HEK293 (cell line): ENCODE data around the gene OR51E1.

Source experiments
- EGR2 ChIP-seq: fragments of 450-650 bp; formaldehyde crosslinking; IDR thresholded peaks from 2 replicates; pipeline ENCODE4 v1.5.1; 2016; ENCODE audit warnings: low read depth, missing biosample characterization, missing genetic modification characterization
- MEIS1 ChIP-seq: sonication (generic); formaldehyde crosslinking; IDR thresholded peaks from 2 replicates; pipeline ENCODE4 v1.8.1; 2022; ENCODE audit warnings: missing genetic modification reagents, mild to moderate bottlenecking, borderline replicate concordance
- YY1 ChIP-seq: fragments of 450-650 bp; formaldehyde crosslinking; IDR thresholded peaks from 2 replicates; pipeline ENCODE4 v1.5.1; 2018; ENCODE audit warnings: missing biosample characterization, missing genetic modification characterization
- ZBTB21 ChIP-seq: fragments of 450-650 bp; formaldehyde crosslinking; IDR thresholded peaks from 2 replicates; pipeline ENCODE4 v1.5.1; 2017; ENCODE audit warnings: missing biosample characterization, missing genetic modification characterization
- ZBTB7A ChIP-seq: fragments of 450-650 bp; formaldehyde crosslinking; IDR thresholded peaks from 2 replicates; pipeline ENCODE4 v1.5.1; 2016; ENCODE audit warnings: low read depth, missing biosample characterization, missing genetic modification characterization
- ZFHX2 ChIP-seq: fragments of 450-650 bp; formaldehyde crosslinking; conservative IDR thresholded peaks from 2 replicates; pipeline ENCODE4 v1.5.1; 2016; ENCODE audit warnings: missing biosample characterization, missing genetic modification characterization
- ZNF701 ChIP-seq: fragments of 450-650 bp; formaldehyde crosslinking; IDR thresholded peaks from 2 replicates; pipeline ENCODE4 v1.5.1; 2016; ENCODE audit warnings: missing biosample characterization, missing genetic modification characterization
- ZNF843 ChIP-seq: fragments of 450-650 bp; formaldehyde crosslinking; IDR thresholded peaks from 2 replicates; pipeline ENCODE4 v1.5.1; 2016; ENCODE audit warnings: missing biosample characterization, missing genetic modification characterization
- TF ChIP-seq, protein P1 (sequence below): fragments of 450-650 bp; formaldehyde crosslinking; IDR thresholded peaks from 2 replicates; pipeline ENCODE4 v1.5.1; 2016; ENCODE audit warnings: missing biosample characterization, missing genetic modification characterization
- TF ChIP-seq, protein P2 (sequence below): fragments of 450-650 bp; formaldehyde crosslinking; IDR thresholded peaks from 2 replicates; pipeline ENCODE4 v1.5.1; 2016; ENCODE audit warnings: missing biosample characterization, missing genetic modification characterization

DNA sequence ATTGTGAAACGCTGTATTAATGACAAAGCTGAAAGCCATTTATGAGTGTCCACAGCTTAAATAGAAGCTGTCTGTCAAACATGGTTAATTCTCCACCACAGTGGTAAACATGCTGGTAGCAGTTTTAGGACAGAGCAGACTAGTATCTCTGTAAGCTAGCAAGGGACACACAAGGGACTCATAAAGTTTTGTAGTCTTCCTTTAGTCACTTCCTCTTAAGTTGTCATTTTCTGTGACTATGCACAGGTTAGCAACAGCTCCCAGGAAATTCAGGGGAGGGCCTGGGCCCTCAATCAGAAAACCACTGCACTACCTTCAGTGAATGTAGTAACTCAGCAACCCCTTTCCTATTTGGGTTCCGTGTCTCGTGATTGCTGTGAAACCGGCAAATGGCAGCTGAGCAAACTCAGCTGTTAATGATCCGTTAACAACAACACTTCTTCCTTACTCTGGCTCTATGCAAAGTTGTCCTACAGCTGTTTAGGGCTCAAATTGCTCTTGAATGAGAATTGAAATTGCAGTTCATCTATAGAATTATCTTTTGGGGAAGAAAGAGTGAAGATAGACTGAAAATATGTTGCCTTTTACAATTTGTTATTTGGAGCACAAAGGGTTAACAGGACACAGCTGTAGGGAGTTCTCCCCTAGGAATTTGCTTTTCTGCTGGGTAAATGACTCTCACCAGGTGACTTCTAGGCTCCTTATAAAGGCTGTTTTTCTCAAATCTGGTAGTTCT, 60.4 kb downstream of the OR51E1 start, which contains the start of gene MMP26:
- TF ChIP-seq ZFHX2 (tag by site-specific recombination) (no peak), ZNF843 (tag by site-specific recombination) (no peak), EGR2 (tag by site-specific recombination) (no peak), ZNF701 (tag by site-specific recombination) (no peak), ZBTB21 (tag by site-specific recombination) (no peak), MEIS1 (CRISPR knock-in tag) (no peak), ZBTB7A (no peak), YY1 (tag by site-specific recombination) (no peak)
- TF ChIP-seq, protein P1, sequence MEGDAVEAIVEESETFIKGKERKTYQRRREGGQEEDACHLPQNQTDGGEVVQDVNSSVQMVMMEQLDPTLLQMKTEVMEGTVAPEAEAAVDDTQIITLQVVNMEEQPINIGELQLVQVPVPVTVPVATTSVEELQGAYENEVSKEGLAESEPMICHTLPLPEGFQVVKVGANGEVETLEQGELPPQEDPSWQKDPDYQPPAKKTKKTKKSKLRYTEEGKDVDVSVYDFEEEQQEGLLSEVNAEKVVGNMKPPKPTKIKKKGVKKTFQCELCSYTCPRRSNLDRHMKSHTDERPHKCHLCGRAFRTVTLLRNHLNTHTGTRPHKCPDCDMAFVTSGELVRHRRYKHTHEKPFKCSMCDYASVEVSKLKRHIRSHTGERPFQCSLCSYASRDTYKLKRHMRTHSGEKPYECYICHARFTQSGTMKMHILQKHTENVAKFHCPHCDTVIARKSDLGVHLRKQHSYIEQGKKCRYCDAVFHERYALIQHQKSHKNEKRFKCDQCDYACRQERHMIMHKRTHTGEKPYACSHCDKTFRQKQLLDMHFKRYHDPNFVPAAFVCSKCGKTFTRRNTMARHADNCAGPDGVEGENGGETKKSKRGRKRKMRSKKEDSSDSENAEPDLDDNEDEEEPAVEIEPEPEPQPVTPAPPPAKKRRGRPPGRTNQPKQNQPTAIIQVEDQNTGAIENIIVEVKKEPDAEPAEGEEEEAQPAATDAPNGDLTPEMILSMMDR (tag by site-specific recombination), result no peak
- TF ChIP-seq, protein P2, sequence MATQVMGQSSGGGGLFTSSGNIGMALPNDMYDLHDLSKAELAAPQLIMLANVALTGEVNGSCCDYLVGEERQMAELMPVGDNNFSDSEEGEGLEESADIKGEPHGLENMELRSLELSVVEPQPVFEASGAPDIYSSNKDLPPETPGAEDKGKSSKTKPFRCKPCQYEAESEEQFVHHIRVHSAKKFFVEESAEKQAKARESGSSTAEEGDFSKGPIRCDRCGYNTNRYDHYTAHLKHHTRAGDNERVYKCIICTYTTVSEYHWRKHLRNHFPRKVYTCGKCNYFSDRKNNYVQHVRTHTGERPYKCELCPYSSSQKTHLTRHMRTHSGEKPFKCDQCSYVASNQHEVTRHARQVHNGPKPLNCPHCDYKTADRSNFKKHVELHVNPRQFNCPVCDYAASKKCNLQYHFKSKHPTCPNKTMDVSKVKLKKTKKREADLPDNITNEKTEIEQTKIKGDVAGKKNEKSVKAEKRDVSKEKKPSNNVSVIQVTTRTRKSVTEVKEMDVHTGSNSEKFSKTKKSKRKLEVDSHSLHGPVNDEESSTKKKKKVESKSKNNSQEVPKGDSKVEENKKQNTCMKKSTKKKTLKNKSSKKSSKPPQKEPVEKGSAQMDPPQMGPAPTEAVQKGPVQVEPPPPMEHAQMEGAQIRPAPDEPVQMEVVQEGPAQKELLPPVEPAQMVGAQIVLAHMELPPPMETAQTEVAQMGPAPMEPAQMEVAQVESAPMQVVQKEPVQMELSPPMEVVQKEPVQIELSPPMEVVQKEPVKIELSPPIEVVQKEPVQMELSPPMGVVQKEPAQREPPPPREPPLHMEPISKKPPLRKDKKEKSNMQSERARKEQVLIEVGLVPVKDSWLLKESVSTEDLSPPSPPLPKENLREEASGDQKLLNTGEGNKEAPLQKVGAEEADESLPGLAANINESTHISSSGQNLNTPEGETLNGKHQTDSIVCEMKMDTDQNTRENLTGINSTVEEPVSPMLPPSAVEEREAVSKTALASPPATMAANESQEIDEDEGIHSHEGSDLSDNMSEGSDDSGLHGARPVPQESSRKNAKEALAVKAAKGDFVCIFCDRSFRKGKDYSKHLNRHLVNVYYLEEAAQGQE (tag by site-specific recombination), result no peak
